COR-L47 (cell line): ENCODE data around the gene PSMB5.

ENCODE experiments used
- DNase-seq: peaks from one replicate; lab custom pipeline; 2025; lab: John Stamatoyannopoulos, UW

PSMB5 gene

GRCh38 chr14:22986508-22987054 lies 48.1 kb downstream of the PSMB5 start:
- DNase-seq: peak; percentile 71

GRCh38 chr14:22985894-22986507 lies 48.7 kb downstream of the PSMB5 start:
- DNase-seq: no peak

GRCh38 chr14:22984959-22985658 lies 49.6 kb downstream of the PSMB5 start:
- no peak for DNase-seq

- DNase-seq: peak; percentile 46
Observed at GRCh38 chr14:22982477-22983245, 52.0 kb downstream of the PSMB5 start, which contains the start of gene AJUBA. AJUBA (minus strand) TSS chr14:22982551; CDS start chr14:22982266, 285 bp downstream.

- no peak for DNase-seq
Observed at GRCh38 chr14:22981876-22982476, 52.7 kb downstream of the PSMB5 start.

- no peak for DNase-seq
Observed at GRCh38 chr14:22981090-22981875, 53.4 kb downstream of the PSMB5 start.

GRCh38 chr14:22980672-22981089 lies 54.0 kb downstream of the PSMB5 start:
- no peak for DNase-seq

- DNase-seq: no peak
Observed at GRCh38 chr14:22979748-22980392, 54.8 kb downstream of the PSMB5 start.

- no peak for DNase-seq
Observed at GRCh38 chr14:22978981-22979671, 55.6 kb downstream of the PSMB5 start.

- DNase-seq: no peak
Observed at GRCh38 chr14:22978487-22978837, 56.2 kb downstream of the PSMB5 start.

GRCh38 chr14:22977684-22978486 lies 56.8 kb downstream of the PSMB5 start:
- no peak for DNase-seq

- no peak for DNase-seq
Observed at GRCh38 chr14:22977434-22977683, 57.3 kb downstream of the PSMB5 start.

GRCh38 chr14:22976620-22977433 lies 57.9 kb downstream of the PSMB5 start:
- no peak for DNase-seq
